ENCODE measurements around the gene EXD3. TPM values are rescaled to one million over a fixed set of nuclear protein-coding genes. Genes with fewer than 3 reads are reported as not detected.
A peak's percentile ranks its signal among the peaks of the same experiment; 100 is the strongest.

EXD3 gene
- total and polyA plus RNA-seq, 9 of the 15 experiments (the other 6 are each of a cell fraction or from before 2014, with no cell fraction given), result 0.29 to 12.5 (median 3.9) TPM

GRCh38 chr9:137311171-137311985, 111.6 kb downstream of the EXD3 start (continued):
- TF ChIP-seq HMGXB4 (CRISPR knock-in tag; IDR thresholded peaks at IDR 0.05) (no peak), ELF4 (CRISPR knock-in tag; IDR thresholded peaks at IDR 0.05) (no peak), SAP30 (IDR thresholded peaks at IDR 0.05; ENCODE audit: borderline replicate concordance, insufficient read depth, low read depth, low read length, poor library complexity, severe bottlenecking) (no peak), STAT5A (IDR thresholded peaks at IDR 0.05; ENCODE audit: borderline replicate concordance, low read length) (no peak), DEAF1 (CRISPR knock-in tag; IDR thresholded peaks at IDR 0.05) (no peak), ARNT (IDR thresholded peaks at IDR 0.05) (no peak), ZNF253 (CRISPR knock-in tag; conservative IDR thresholded peaks at IDR 0.05) (no peak), PURB (CRISPR knock-in tag; IDR thresholded peaks at IDR 0.05; ENCODE audit: low read depth) (no peak), FOXK2 (conservative IDR thresholded peaks at IDR 0.05 in 1 of 2, IDR thresholded peaks at IDR 0.05 in 1 of 2; ENCODE audit: low read depth in 2 of 2) (no peak), HDAC2 (IDR thresholded peaks at IDR 0.05) (no peak), RBBP5 (IDR thresholded peaks at IDR 0.05; ENCODE audit: borderline replicate concordance, insufficient read depth, low read length, poor library complexity, severe bottlenecking) (no peak), ZNF717 (CRISPR knock-in tag; IDR thresholded peaks at IDR 0.05) (no peak), SAFB (IDR thresholded peaks at IDR 0.05; ENCODE audit: borderline replicate concordance, low read depth, low read length) (no peak), ETS2 (tag; IDR thresholded peaks at IDR 0.05; ENCODE audit: borderline replicate concordance, poor library complexity, severe bottlenecking) (no peak), ZBTB33 (CRISPR knock-in tag; IDR thresholded peaks at IDR 0.05) (no peak), ATF3 (IDR thresholded peaks at IDR 0.05) (peak; percentile 63), ATF3 (CRISPR knock-in tag; conservative IDR thresholded peaks at IDR 0.05) (no peak), ZNF778 (CRISPR knock-in tag; IDR thresholded peaks at IDR 0.05) (no peak), BRCA1 (IDR thresholded peaks at IDR 0.05) (no peak), BRCA1 (CRISPR knock-in tag; IDR thresholded peaks at IDR 0.05) (0 out of 2 replicates have a peak, but pooled peaks have one; percentile 52), FOXK1 (CRISPR knock-in tag; IDR thresholded peaks at IDR 0.05; ENCODE audit: borderline replicate concordance) (no peak)
